HEK293T (cell line): ENCODE measurements around the gene INPP4A.

Experiments used
- CTCF ChIA-PET: fragments of 350-600 bp; formaldehyde crosslinking; extraction: SDS; loops from one replicate; lab custom pipeline; 2021; ENCODE audit warnings: antibody characterized with exemption, inconsistent platforms; lab: Yijun Ruan, JAX
- POLR2A ChIA-PET: fragments of 350-600 bp; formaldehyde crosslinking; extraction: SDS; loops from one replicate; lab custom pipeline; 2020; ENCODE audit warnings: antibody characterized with exemption, inconsistent platforms; lab: Yijun Ruan, JAX
- DNase-seq: peaks from one replicate; pipeline ENCODE4 v3.0.0; 2012; ENCODE audit warnings: mixed read lengths; ENCODE audit errors: extremely low spot score
- ARNT ChIP-seq: fragments of 450-650 bp; IDR thresholded peaks from 2 replicates; pipeline ENCODE4 v1.6.1; 2017; ENCODE audit warnings: mild to moderate bottlenecking
- BHLHE40 ChIP-seq: fragments of 450-650 bp; IDR thresholded peaks from 2 replicates; pipeline ENCODE4 v1.6.1; 2016; ENCODE audit warnings: mild to moderate bottlenecking, moderate library complexity, borderline replicate concordance
- CTBP1 ChIP-seq: fragments of 450-650 bp; IDR thresholded peaks from 2 replicates; pipeline ENCODE4 v1.6.1; 2016; ENCODE audit warnings: borderline replicate concordance
- ELF4 ChIP-seq: fragments of 450-650 bp; IDR thresholded peaks from 2 replicates; pipeline ENCODE4 v1.6.1; 2017; ENCODE audit warnings: antibody characterized with exemption
- FOXA1 ChIP-seq: fragments of 450-650 bp; IDR thresholded peaks from 2 replicates; pipeline ENCODE4 v1.6.1; 2016; ENCODE audit warnings: mild to moderate bottlenecking
- FOXK2 ChIP-seq: fragments of 450-650 bp; IDR thresholded peaks from 2 replicates; pipeline ENCODE4 v1.6.1; 2016; ENCODE audit warnings: mild to moderate bottlenecking
- FOXM1 ChIP-seq: fragments of 450-650 bp; IDR thresholded peaks from 2 replicates; pipeline ENCODE4 v1.6.1; 2017; ENCODE audit warnings: mild to moderate bottlenecking, borderline replicate concordance
- HDGF ChIP-seq: fragments of 450-650 bp; IDR thresholded peaks from 2 replicates; pipeline ENCODE4 v1.6.1; 2017; ENCODE audit warnings: antibody characterized with exemption, borderline replicate concordance
- L3MBTL2 ChIP-seq: fragments of 450-650 bp; conservative IDR thresholded peaks from 2 replicates; pipeline ENCODE4 v1.6.1; 2016; ENCODE audit warnings: mild to moderate bottlenecking
- LEF1 ChIP-seq: fragments of 450-650 bp; IDR thresholded peaks from 2 replicates; pipeline ENCODE4 v1.6.1; 2017; ENCODE audit warnings: mild to moderate bottlenecking, borderline replicate concordance
- NFRKB ChIP-seq: fragments of 450-650 bp; IDR thresholded peaks from 2 replicates; pipeline ENCODE4 v1.6.1; 2016; ENCODE audit warnings: mild to moderate bottlenecking, moderate library complexity
- PKNOX1 ChIP-seq: fragments of 450-650 bp; IDR thresholded peaks from 2 replicates; pipeline ENCODE4 v1.6.1; 2016
- SP1 ChIP-seq: fragments of 450-650 bp; IDR thresholded peaks from 2 replicates; pipeline ENCODE4 v1.6.1; 2017
- SUZ12 ChIP-seq: fragments of 450-650 bp; IDR thresholded peaks from 2 replicates; pipeline ENCODE4 v1.6.1; 2016; ENCODE audit warnings: mild to moderate bottlenecking
- TARDBP ChIP-seq: fragments of 450-650 bp; IDR thresholded peaks from 2 replicates; pipeline ENCODE4 v1.6.1; 2016
- ZNF384 ChIP-seq: fragments of 450-650 bp; IDR thresholded peaks from 2 replicates; pipeline ENCODE4 v1.6.1; 2016

Gene INPP4A

GRCh38 chr2:98608962-98609604 lies 164.4 kb downstream of the INPP4A start:
- no peak for DNase-seq
- TF ChIP-seq CTBP1, result no peak
- TF ChIP-seq HDGF, result no peak
- TF ChIP-seq FOXM1, result no peak
- no peak for TF ChIP-seq ARNT
- no peak for TF ChIP-seq PKNOX1
- no peak for TF ChIP-seq TARDBP
- TF ChIP-seq FOXA1, result no peak
- TF ChIP-seq ELF4, result no peak
- no peak for TF ChIP-seq L3MBTL2
- CTCF ChIA-PET, result interaction anchor here (0.6 kb wide), 1 partner anchor 37 kb away, joined by 3 read pairs; no protein-coding TSS in a partner anchor
- POLR2A ChIA-PET, result interaction anchor here (0.6 to 1.3 kb wide), 10 partner anchors 8 to 728 kb away, joined by 3 to 5 read pairs (median 3); partner anchors contain the start of genes EIF5B and MGAT4A

GRCh38 chr2:98614024-98614739 lies 169.5 kb downstream of the INPP4A start:
- POLR2A ChIA-PET, result no interaction called here
- CTCF ChIA-PET, result no interaction called here
- TF ChIP-seq ELF4, result no peak
- DNase-seq, result no peak

- CTCF ChIA-PET, result no interaction called here
- DNase-seq, result no peak
- POLR2A ChIA-PET, result no interaction called here
- TF ChIP-seq CTBP1, result no peak
- TF ChIP-seq BHLHE40, result no peak
- TF ChIP-seq HDGF, result no peak
- no peak for TF ChIP-seq ZNF384
- no peak for TF ChIP-seq SUZ12
- TF ChIP-seq SP1, result no peak
- TF ChIP-seq ARNT, result no peak
- TF ChIP-seq NFRKB, result no peak
- TF ChIP-seq LEF1, result no peak
- no peak for TF ChIP-seq FOXA1
- TF ChIP-seq TARDBP, result no peak
- TF ChIP-seq PKNOX1, result no peak
- TF ChIP-seq FOXM1, result no peak
Measured at GRCh38 chr2:98615481-98615880, 170.8 kb downstream of the INPP4A start.

GRCh38 chr2:98617149-98617548 lies 172.5 kb downstream of the INPP4A start:
- ChIA-PET POLR2A (interaction anchor here (1.0 kb wide), 1 partner anchor 8 kb away, joined by 3 read pairs; the partner anchor contains the start of genes COA5 and UNC50), CTCF (no interaction called here)
- TF ChIP-seq FOXM1, result no peak
- TF ChIP-seq FOXK2, result no peak
- no peak for DNase-seq

GRCh38 chr2:98623657-98624056 lies 179.0 kb downstream of the INPP4A start:
- DNase-seq, result no peak
- CTCF ChIA-PET, result interaction anchor here (0.6 kb wide), 1 partner anchor 244 kb away, joined by 4 read pairs; no protein-coding TSS in a partner anchor
- POLR2A ChIA-PET, result interaction anchor here (0.9 kb wide), 1 partner anchor 15 kb away, joined by 3 read pairs; the partner anchor contains the start of gene UNC50
- TF ChIP-seq SP1 (no peak), TARDBP (no peak), FOXK2 (no peak), LEF1 (no peak), NFRKB (no peak), ARNT (no peak)

GRCh38 chr2:98632351-98632750 lies 187.7 kb downstream of the INPP4A start:
- TF ChIP-seq CTBP1, result no peak
- TF ChIP-seq FOXA1, result no peak
- no peak for TF ChIP-seq BHLHE40
- no peak for TF ChIP-seq SP1
- TF ChIP-seq NFRKB, result no peak
- TF ChIP-seq TARDBP, result no peak
- ChIA-PET POLR2A (no interaction called here), CTCF (no interaction called here)
- DNase-seq, result no peak

- ChIA-PET CTCF (interaction anchor here (0.6 to 1.5 kb wide), 4 partner anchors 15 to 1577 kb away, joined by 3 to 5 read pairs (median 3); no protein-coding TSS in a partner anchor), POLR2A (no interaction called here)
Measured at GRCh38 chr2:98634406-98635092, 189.9 kb downstream of the INPP4A start.

More at GRCh38 chr2:98634406-98635092, 189.9 kb downstream of the INPP4A start:
- peak; percentile 53 for DNase-seq
- TF ChIP-seq CTBP1 (no peak), SP1 (no peak), L3MBTL2 (no peak), FOXA1 (no peak), HDGF (no peak), ZNF384 (no peak), ARNT (no peak), LEF1 (no peak)
